ENCODE measurements around the gene PTPRQ.
"Not testable (repeated sequence)": the region's sequence is repeated elsewhere in the genome, so short reads cannot be mapped to it uniquely, and the experiment has no call there.

Gene PTPRQ

GRCh38 chr12:80470403-80470802, 26.4 kb downstream of the PTPRQ start:
- no peak for DNase-seq (ENCODE audit: low read depth)
- TF ChIP-seq CTCF (IDR thresholded peaks at IDR 0.05; ENCODE audit: insufficient read depth, low read depth, low read length, missing control alignments), result no peak
- no peak overlapping the region for H3K4me3 ChIP-seq (ENCODE audit: low read length)

- DNase-seq (ENCODE audit: low read depth), result no peak
- no peak overlapping the region for H3K4me3 ChIP-seq (ENCODE audit: low read length)
- TF ChIP-seq CTCF (IDR thresholded peaks at IDR 0.05; ENCODE audit: insufficient read depth, low read depth, low read length, missing control alignments), result no peak
Observed at GRCh38 chr12:80472236-80472635, 28.2 kb downstream of the PTPRQ start.

GRCh38 chr12:80472911-80473500, 29.0 kb downstream of the PTPRQ start:
- H3K4me3 ChIP-seq (ENCODE audit: low read length), result no peak overlapping the region
- peak; percentile 71 for DNase-seq (ENCODE audit: low read depth)
- peak; percentile 62 for TF ChIP-seq CTCF (IDR thresholded peaks at IDR 0.05; ENCODE audit: insufficient read depth, low read depth, low read length, missing control alignments)

- not testable (repeated sequence) for DNase-seq (ENCODE audit: low read depth); H3K4me3 ChIP-seq (ENCODE audit: low read length)
Observed at GRCh38 chr12:80477521-80478145, 33.6 kb downstream of the PTPRQ start.

- no peak for DNase-seq (ENCODE audit: low read depth)
- TF ChIP-seq CTCF (IDR thresholded peaks at IDR 0.05; ENCODE audit: insufficient read depth, low read depth, low read length, missing control alignments), result no peak
- no peak overlapping the region for H3K4me3 ChIP-seq (ENCODE audit: low read length)
Observed at GRCh38 chr12:80484746-80485145, 40.7 kb downstream of the PTPRQ start.

- TF ChIP-seq CTCF (IDR thresholded peaks at IDR 0.05; ENCODE audit: insufficient read depth, low read depth, low read length, missing control alignments), result no peak
- no peak overlapping the region for H3K4me3 ChIP-seq (ENCODE audit: low read length)
- no peak for DNase-seq (ENCODE audit: low read depth)
Observed at GRCh38 chr12:80485222-80485987, 41.4 kb downstream of the PTPRQ start.

GRCh38 chr12:80490329-80490728, 46.3 kb downstream of the PTPRQ start:
- no peak for TF ChIP-seq CTCF (IDR thresholded peaks at IDR 0.05; ENCODE audit: insufficient read depth, low read depth, low read length, missing control alignments)
- DNase-seq (ENCODE audit: low read depth), result no peak
- H3K4me3 ChIP-seq (ENCODE audit: low read length), result no peak overlapping the region
